GM12872 (cell line): ENCODE data around the gene WNK1.

Experiments
- TF ChIP-seq, protein P1 (sequence below): IDR thresholded peaks from 3 replicates; pipeline ENCODE4 v1.5.1; 2011; ENCODE audit warnings: low read depth, mild to moderate bottlenecking, low read length, moderate library complexity; ENCODE audit not compliant: insufficient read depth

The WNK1 gene

GRCh38 chr12:909861-910260 is 157.5 kb downstream of the WNK1 start:
- TF ChIP-seq, protein P1, sequence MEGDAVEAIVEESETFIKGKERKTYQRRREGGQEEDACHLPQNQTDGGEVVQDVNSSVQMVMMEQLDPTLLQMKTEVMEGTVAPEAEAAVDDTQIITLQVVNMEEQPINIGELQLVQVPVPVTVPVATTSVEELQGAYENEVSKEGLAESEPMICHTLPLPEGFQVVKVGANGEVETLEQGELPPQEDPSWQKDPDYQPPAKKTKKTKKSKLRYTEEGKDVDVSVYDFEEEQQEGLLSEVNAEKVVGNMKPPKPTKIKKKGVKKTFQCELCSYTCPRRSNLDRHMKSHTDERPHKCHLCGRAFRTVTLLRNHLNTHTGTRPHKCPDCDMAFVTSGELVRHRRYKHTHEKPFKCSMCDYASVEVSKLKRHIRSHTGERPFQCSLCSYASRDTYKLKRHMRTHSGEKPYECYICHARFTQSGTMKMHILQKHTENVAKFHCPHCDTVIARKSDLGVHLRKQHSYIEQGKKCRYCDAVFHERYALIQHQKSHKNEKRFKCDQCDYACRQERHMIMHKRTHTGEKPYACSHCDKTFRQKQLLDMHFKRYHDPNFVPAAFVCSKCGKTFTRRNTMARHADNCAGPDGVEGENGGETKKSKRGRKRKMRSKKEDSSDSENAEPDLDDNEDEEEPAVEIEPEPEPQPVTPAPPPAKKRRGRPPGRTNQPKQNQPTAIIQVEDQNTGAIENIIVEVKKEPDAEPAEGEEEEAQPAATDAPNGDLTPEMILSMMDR: no peak

DNA sequence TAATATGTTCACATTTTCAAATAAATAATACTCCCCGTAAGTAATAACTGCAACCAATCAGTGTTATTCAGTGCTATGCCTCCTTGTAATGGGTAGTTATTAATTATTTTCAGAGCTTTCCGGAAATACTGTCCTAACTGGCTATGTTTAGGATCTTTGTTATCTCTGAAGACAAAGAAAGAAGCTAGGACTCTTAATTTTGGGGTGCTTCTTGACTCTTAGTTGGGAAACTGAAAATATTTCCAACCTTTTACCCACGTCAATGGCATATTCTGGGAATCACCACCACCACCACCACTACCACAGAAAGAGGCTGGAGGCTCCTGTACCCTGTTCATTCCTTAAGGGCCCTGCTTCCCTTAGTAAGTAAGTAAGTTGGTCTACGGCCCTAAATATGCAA is 158.0 kb downstream of the WNK1 start:
- TF ChIP-seq, protein P1: no peak

DNA sequence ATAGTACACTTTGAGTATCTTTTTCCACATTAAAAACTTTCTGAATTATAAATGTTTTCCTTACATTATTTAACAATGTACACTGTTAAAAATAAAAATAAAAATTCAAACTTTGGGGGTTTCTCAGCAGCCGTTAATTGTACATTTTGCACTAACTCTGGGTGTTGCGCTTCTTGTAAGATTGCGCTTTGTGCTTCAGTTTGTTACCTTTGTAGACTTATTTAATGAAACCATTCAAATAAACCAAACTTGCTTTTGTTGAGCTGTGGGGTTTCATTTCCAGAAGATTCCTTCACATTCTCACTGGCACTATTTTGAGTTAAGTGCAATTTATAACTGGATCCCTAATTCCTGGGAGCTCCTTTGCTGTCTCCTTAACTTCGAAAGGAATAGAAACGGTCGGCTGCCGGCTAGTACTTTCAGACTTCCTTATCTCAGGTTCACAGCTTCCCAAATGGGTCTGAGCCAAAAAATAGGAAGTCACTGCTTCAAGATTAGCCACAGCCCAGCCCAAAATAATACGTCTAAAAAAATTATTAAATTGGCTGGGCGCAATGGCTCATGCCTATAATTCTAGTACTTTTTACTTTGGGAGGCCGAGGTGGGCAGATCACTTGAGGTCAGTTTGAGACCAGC is 158.9 kb downstream of the WNK1 start:
- TF ChIP-seq, protein P1: no peak

DNA sequence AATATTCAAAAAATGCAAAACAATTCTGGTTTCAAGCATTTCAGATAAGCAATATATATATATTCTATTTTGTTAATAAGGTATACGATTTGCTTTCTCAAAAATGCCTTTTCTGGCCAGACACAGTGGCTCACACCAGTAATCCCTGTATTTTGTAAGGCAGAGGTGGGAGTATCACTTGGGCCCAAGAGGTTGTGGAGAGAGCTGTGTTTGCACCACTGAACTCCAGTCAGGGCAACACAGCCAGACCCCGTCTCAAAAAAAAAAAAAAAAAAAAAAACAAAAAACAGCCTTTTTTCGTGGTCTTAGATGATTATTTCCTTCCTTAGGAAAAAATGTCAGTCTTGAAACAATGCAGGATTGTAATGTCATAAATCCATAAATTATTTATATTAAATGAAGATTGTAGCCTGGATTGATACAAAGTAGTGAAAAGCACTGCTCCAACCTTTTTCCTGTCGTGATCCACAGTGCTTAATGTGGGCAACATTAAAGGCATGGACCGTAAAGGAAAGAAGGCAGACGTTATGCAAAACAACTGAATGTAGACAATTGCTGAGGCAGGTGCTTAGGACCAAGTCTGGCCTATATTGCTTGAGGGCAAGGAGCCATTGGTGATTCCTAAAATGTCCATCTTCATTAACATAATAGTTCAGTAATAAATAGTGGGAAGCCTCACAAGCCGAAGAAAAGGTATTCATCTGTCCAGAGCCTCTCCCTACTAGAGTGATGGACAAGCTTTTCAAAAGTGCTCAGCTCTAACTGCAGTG is 160.3 kb downstream of the WNK1 start:
- TF ChIP-seq, protein P1: no peak

DNA sequence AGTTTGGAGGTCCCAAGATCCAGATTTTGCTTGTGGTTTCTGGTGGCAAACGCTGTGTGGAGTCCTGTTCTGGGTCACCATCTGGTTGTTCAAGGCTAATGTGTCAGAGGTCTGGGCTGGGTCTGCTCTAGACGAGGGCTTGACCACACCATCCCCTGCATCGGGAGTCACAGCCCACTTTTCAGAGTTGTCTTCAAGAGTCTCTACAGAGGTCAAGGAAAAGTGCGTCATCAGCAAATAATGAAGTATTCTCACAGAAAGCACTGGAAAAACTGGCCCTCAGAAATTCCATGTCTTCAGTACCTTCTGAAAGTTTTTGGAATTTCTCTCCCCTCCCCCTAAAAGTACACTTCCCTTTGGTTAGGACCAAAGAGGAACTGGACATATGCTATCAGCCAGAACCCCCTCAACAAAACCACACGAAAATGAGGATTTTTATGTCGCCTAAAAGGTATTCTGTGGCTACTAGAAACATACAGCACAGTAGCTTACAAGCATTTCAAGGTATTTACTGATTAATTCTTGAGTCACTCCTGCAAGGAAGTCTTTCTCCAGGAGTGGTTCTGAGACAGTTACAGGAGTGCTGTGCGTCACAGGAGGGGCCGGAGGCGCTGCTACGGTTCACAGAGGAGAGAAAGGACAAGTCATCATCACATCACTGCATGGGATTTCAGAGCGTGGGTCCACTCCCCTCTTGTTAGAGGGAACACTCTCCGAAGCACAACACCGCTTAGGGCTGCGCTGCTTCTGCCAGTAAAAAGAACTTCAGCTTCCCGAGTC is 161.7 kb downstream of the WNK1 start:
- TF ChIP-seq, protein P1: no peak

DNA sequence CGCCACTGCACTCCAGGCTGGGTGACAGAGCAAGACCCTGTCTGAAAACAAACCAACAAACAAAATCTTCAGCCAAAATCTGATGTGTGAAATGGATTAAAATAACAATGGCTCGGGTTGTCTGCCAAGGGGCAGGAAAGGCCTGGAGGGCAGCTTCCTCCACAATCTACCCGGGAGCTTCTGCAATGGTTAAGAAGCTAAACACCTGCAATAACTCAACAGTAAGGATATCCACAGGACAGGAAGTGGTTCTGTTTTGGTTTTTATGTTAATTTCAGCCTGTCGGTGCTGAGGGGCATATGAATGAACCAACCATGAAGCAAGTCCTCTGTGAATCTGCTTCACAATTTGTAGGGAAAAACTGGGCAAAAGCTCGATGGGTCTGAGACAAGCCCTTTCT is 162.7 kb downstream of the WNK1 start:
- TF ChIP-seq, protein P1: no peak

DNA sequence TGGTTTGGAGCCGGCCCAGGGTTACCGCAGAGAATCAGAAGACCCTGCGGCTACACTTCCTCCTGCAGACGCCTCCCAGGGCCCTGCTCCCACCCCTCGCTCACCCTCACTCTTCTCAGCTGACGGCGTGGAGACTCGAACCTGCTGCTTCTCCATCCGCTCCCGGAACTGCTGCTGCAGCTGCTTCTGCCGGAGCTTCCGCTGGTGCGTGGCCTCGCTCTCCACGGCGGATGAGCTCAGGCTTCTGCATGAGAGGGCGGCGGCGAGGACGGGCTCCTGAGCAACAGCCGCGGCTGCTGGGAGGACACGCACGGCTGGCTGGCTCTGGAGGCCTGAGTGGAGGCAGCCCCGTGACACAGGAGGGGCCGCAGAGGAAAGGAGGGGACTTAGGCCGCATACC is 163.9 kb downstream of the WNK1 start:
- TF ChIP-seq, protein P1: no peak
